K562 (cell line): ENCODE results near the gene FASTK. TPM values are rescaled to one million over a fixed set of nuclear protein-coding genes. Genes with fewer than 3 reads are reported as not detected.

Experiments used
- CBX2 ChIP-seq: fragments of 200-600 bp; sonication (generic); IDR thresholded peaks from one replicate; pipeline ENCODE4 v1.6.1; 2012; ENCODE audit warnings: mild to moderate bottlenecking, low read length, inconsistent platforms; ENCODE audit not compliant: insufficient read depth, poor library complexity, severe bottlenecking
- CTBP1 ChIP-seq: fragments of 450-650 bp; IDR thresholded peaks from 2 replicates; pipeline ENCODE4 v1.6.1; 2016; ENCODE audit warnings: borderline replicate concordance
- HSF4 ChIP-seq: fragments of 250-450 bp; sonication (Bioruptor Pico); IDR thresholded peaks from 2 replicates; pipeline ENCODE4 v2.1.2; 2022; ENCODE audit warnings: mild to moderate bottlenecking, moderate library complexity, borderline replicate concordance
- KLF16 ChIP-seq: IDR thresholded peaks from 2 replicates; pipeline ENCODE4 v1.6.1; 2016; ENCODE audit warnings: antibody characterized with exemption
- MAZ ChIP-seq, 2 experiments: fragments of 450-650 bp in 1 of 2; sonication (generic) in 1 of 2; formaldehyde crosslinking; IDR thresholded peaks in 1 of 2; conservative IDR thresholded peaks in 1 of 2; 2 replicates each; pipeline versions ENCODE4 v1.4.0 to v1.5.0; 2020; ENCODE audit warnings: mild to moderate bottlenecking in 1 of 2, missing genetic modification reagents in 1 of 2
- MECOM ChIP-seq: fragments of 250-450 bp; sonication (Bioruptor Pico); IDR thresholded peaks from 2 replicates; pipeline ENCODE4 v1.8.0; 2022; ENCODE audit warnings: inconsistent platforms
- POLR2G ChIP-seq: fragments of 200-400 bp; formaldehyde crosslinking; IDR thresholded peaks from 2 replicates; pipeline ENCODE4 v1.6.1; 2017; ENCODE audit warnings: low read depth, mild to moderate bottlenecking, antibody characterized with exemption, low read length, moderate library complexity
- POLR3G ChIP-seq: IDR thresholded peaks from 2 replicates; pipeline ENCODE4 v1.6.1; 2011; ENCODE audit not compliant: insufficient read length, insufficient replicate concordance; ENCODE audit errors: extremely low read depth
- RBM14 ChIP-seq: fragments of 200-400 bp; formaldehyde crosslinking; IDR thresholded peaks from 2 replicates; pipeline ENCODE4 v1.6.1; 2018; ENCODE audit warnings: low read depth, mild to moderate bottlenecking, low read length, moderate library complexity, borderline replicate concordance; ENCODE audit not compliant: insufficient read depth
- RBM22 ChIP-seq: fragments of 200-400 bp; formaldehyde crosslinking; IDR thresholded peaks from 2 replicates; pipeline ENCODE4 v1.6.1; 2018; ENCODE audit warnings: low read length, low read depth; ENCODE audit not compliant: poor library complexity, severe bottlenecking
- SIN3A ChIP-seq, 2 experiments: fragments of 150-350 bp in 1 of 2; IDR thresholded peaks; 2 replicates each; pipeline ENCODE4 v1.6.1; 2011 to 2016; ENCODE audit warnings: borderline replicate concordance in 2 of 2, low read depth in 2 of 2, low read length in 2 of 2, mild to moderate bottlenecking in 2 of 2, moderate library complexity in 2 of 2; ENCODE audit not compliant: control insufficient read depth in 1 of 2
- SREBF2 ChIP-seq: sonication (generic); formaldehyde crosslinking; IDR thresholded peaks from 2 replicates; pipeline ENCODE4 v1.4.0; 2020; ENCODE audit warnings: mild to moderate bottlenecking, missing genetic modification reagents
- SUPT5H ChIP-seq: fragments of 450-650 bp; IDR thresholded peaks from 2 replicates; pipeline ENCODE4 v1.6.1; 2016
- TEAD4 ChIP-seq, 2 experiments: sonication (generic) in 1 of 2; formaldehyde crosslinking in 1 of 2; IDR thresholded peaks; 2 replicates each; pipeline versions ENCODE4 v1.6.1 to v1.8.0; 2012 to 2022; ENCODE audit warnings: borderline replicate concordance in 1 of 2, inconsistent platforms in 1 of 2, low read length in 1 of 2, mild to moderate bottlenecking in 1 of 2, missing genetic modification reagents in 1 of 2
- YY1 ChIP-seq, 3 experiments: IDR thresholded peaks; 2 replicates each; pipeline ENCODE4 v1.6.1; 2011; ENCODE audit warnings: low read length in 2 of 3, mild to moderate bottlenecking in 2 of 3, moderate library complexity in 2 of 3, borderline replicate concordance in 1 of 3, control low read depth in 1 of 3, low read depth in 1 of 3; ENCODE audit not compliant: insufficient read depth in 3 of 3, insufficient replicate concordance in 2 of 3, control insufficient read depth in 1 of 3, insufficient read length in 1 of 3; ENCODE audit errors: extremely low read depth in 1 of 3
- ZNF174 ChIP-seq: fragments of 250-450 bp; sonication (Bioruptor Pico); IDR thresholded peaks from 2 replicates; pipeline ENCODE4 v1.4.0; 2020; ENCODE audit warnings: mild to moderate bottlenecking
- ZNF23 ChIP-seq: fragments of 250-450 bp; sonication (Bioruptor Pico); IDR thresholded peaks from 2 replicates; pipeline ENCODE4 v1.4.0; 2020; ENCODE audit warnings: mild to moderate bottlenecking
- polyA plus RNA-seq, 8 experiments: library from polyadenylated mRNA; depleted of rRNA in 4 of 8; stranded (reverse) in 5 of 8; unstranded in 3 of 8; fragments of >200 nt; fragmentation: Nextera tagmentation in 2 of 8; fragmentation: Illumina TruSeq in 1 of 8; extraction: Ambion mirVana in 2 of 8; extraction: Trizol in 1 of 8; gene quantifications; 2 replicates each; pipeline versions ENCODE4 v1.2.1 to v1.2.3, GENCODE V29; 2011 to 2014; ENCODE audit warnings: inconsistent platforms in 1 of 8, missing spikeins in 1 of 8
- total RNA-seq, 7 experiments: library from RNA; depleted of rRNA in 6 of 7; stranded (reverse); fragments of >200 nt in 6 of 7; fragmentation: Illumina TruSeq in 2 of 7; extraction: Trizol in 2 of 7; gene quantifications; 2 replicates each; pipeline versions ENCODE4 v1.2.1 to v1.2.3, GENCODE V29; 2011 to 2021; ENCODE audit warnings: low replicate concordance in 1 of 7
- TF ChIP-seq, protein P1 (sequence below): fragments of 450-650 bp; IDR thresholded peaks from 2 replicates; pipeline ENCODE4 v1.7.1; 2018; ENCODE audit warnings: mild to moderate bottlenecking, low read depth; ENCODE audit not compliant: partially characterized antibody
- TF ChIP-seq, protein P2 (sequence below): sonication (generic); formaldehyde crosslinking; IDR thresholded peaks from 2 replicates; pipeline ENCODE4 v1.8.1; 2023; ENCODE audit warnings: mild to moderate bottlenecking, missing genetic modification reagents, moderate library complexity
- TF ChIP-seq, protein P3 (sequence below): sonication (generic); formaldehyde crosslinking; IDR thresholded peaks from 2 replicates; pipeline ENCODE4 v1.8.0; 2022; ENCODE audit warnings: mild to moderate bottlenecking, missing genetic modification reagents, borderline replicate concordance

Gene FASTK
- total and polyA plus RNA-seq, 9 of the 15 experiments (the other 6 are each of a cell fraction or from before 2014, with no cell fraction given) = 0.51 to 150 (median 48.2) TPM

DNA sequence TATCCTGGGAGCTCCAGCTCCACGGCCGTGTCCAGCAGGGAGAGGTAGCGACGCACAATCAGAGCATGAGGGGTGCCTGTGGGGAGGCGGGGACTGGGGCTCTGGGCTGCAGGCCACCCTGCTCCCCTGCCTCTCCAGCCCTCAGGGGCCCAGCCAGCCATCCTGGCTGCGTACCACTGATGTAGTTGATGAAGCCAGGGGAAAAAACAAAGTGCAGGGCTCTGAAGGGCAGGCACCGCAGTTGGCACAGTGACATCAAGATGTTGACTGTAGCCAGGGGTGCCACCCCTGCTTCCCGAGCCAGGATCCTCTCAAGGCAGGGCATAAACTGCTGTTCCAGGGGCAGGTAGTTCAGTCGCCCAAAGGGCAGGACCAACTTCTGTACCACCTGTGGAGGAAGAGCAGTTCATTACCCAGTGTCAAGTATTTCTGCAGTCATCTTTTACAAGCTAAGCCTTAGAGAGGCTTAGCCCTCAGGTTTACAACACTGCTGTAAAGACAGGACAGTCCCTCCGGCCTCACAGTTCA, 2.8 kb downstream of the FASTK start (continued):
- TF ChIP-seq, protein P1, sequence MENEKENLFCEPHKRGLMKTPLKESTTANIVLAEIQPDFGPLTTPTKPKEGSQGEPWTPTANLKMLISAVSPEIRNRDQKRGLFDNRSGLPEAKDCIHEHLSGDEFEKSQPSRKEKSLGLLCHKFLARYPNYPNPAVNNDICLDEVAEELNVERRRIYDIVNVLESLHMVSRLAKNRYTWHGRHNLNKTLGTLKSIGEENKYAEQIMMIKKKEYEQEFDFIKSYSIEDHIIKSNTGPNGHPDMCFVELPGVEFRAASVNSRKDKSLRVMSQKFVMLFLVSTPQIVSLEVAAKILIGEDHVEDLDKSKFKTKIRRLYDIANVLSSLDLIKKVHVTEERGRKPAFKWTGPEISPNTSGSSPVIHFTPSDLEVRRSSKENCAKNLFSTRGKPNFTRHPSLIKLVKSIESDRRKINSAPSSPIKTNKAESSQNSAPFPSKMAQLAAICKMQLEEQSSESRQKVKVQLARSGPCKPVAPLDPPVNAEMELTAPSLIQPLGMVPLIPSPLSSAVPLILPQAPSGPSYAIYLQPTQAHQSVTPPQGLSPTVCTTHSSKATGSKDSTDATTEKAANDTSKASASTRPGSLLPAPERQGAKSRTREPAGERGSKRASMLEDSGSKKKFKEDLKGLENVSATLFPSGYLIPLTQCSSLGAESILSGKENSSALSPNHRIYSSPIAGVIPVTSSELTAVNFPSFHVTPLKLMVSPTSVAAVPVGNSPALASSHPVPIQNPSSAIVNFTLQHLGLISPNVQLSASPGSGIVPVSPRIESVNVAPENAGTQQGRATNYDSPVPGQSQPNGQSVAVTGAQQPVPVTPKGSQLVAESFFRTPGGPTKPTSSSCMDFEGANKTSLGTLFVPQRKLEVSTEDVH = peak; percentile 19
- TF ChIP-seq, protein P2, sequence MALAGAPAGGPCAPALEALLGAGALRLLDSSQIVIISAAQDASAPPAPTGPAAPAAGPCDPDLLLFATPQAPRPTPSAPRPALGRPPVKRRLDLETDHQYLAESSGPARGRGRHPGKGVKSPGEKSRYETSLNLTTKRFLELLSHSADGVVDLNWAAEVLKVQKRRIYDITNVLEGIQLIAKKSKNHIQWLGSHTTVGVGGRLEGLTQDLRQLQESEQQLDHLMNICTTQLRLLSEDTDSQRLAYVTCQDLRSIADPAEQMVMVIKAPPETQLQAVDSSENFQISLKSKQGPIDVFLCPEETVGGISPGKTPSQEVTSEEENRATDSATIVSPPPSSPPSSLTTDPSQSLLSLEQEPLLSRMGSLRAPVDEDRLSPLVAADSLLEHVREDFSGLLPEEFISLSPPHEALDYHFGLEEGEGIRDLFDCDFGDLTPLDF (CRISPR knock-in tag) = no peak
- TF ChIP-seq POLR2G = peak; percentile 6; the same call in 1 of the 2 replicates
- TF ChIP-seq YY1 (IDR thresholded peaks at IDR 0.05; ENCODE audit: borderline replicate concordance in 1 of 3, control insufficient read depth in 1 of 3, extremely low read depth in 1 of 3, insufficient read depth in 3 of 3, insufficient read length in 1 of 3, insufficient replicate concordance in 2 of 3, low read depth in 1 of 3, low read length in 2 of 3) = no peak
- 0 out of 2 replicates have a peak, but pooled peaks have one; percentile 30 for TF ChIP-seq CTBP1
- no peak for TF ChIP-seq SREBF2 (CRISPR knock-in tag)
- TF ChIP-seq KLF16 = no peak
- TF ChIP-seq SIN3A (IDR thresholded peaks at IDR 0.05; ENCODE audit: borderline replicate concordance in 2 of 2, control insufficient read depth in 1 of 2, low read depth in 2 of 2, low read length in 2 of 2) = 0 out of 4 replicates have a peak, but pooled peaks of 1 of the 2 experiments have one; percentile 15
- peak; percentile 66 for TF ChIP-seq RBM22
- no peak for TF ChIP-seq ZNF174
- TF ChIP-seq RBM14 = no peak
- TF ChIP-seq ZNF23 (CRISPR knock-in tag) = no peak
- TF ChIP-seq TEAD4 (IDR thresholded peaks at IDR 0.05; ENCODE audit: low read length) = no peak
- no peak for TF ChIP-seq TEAD4 (CRISPR knock-in tag; IDR thresholded peaks at IDR 0.05; ENCODE audit: borderline replicate concordance)
- TF ChIP-seq POLR3G = no peak
- TF ChIP-seq SUPT5H = peak; percentile 19
- TF ChIP-seq MAZ (CRISPR knock-in tag; conservative IDR thresholded peaks at IDR 0.05 in 1 of 2, IDR thresholded peaks at IDR 0.05 in 1 of 2) = 0 out of 4 replicates have a peak, but pooled peaks of 1 of the 2 experiments have one; percentile 14
- TF ChIP-seq, protein P3, sequence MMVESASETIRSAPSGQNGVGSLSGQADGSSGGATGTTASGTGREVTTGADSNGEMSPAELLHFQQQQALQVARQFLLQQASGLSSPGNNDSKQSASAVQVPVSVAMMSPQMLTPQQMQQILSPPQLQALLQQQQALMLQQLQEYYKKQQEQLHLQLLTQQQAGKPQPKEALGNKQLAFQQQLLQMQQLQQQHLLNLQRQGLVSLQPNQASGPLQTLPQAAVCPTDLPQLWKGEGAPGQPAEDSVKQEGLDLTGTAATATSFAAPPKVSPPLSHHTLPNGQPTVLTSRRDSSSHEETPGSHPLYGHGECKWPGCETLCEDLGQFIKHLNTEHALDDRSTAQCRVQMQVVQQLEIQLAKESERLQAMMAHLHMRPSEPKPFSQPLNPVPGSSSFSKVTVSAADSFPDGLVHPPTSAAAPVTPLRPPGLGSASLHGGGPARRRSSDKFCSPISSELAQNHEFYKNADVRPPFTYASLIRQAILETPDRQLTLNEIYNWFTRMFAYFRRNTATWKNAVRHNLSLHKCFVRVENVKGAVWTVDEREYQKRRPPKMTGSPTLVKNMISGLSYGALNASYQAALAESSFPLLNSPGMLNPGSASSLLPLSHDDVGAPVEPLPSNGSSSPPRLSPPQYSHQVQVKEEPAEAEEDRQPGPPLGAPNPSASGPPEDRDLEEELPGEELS (CRISPR knock-in tag) = 0 out of 2 replicates have a peak, but pooled peaks have one; percentile 29
- TF ChIP-seq MECOM (CRISPR knock-in tag) = no peak
- TF ChIP-seq HSF4 (CRISPR knock-in tag) = no peak
- TF ChIP-seq CBX2 = no peak
